Adrenal gland (tissue), 5 donors: ENCODE data around the gene ANKRD17.
"Not testable (repeated sequence)": the region's sequence is repeated elsewhere in the genome, so short reads cannot be mapped to it uniquely, and the experiment has no call there.

Experiments used
- POLR2A ChIP-seq, 2 donors: fragments of 450-650 bp; IDR thresholded peaks; one replicate each; pipeline ENCODE4 v1.6.1; 2017; ENCODE audit warnings: antibody characterized with exemption in 2 of 2, mild to moderate bottlenecking in 2 of 2, moderate library complexity in 1 of 2
- TF ChIP-seq, protein P1 (sequence below), 6 experiments: fragments of 450-650 bp in 4 of 6; fragments of 200-600 bp in 2 of 6; sonication (generic) in 1 of 6; IDR thresholded peaks; 1 replicate in 5 of 6; 2 replicates in 1 of 6; pipeline versions ENCODE4 v1.5.1 to v1.8.0; 2016 to 2021; ENCODE audit warnings: antibody characterized with exemption in 6 of 6, mild to moderate bottlenecking in 2 of 6, moderate library complexity in 1 of 6
- donor health status: DM: no; HTN: no; CAD: no.

DNA sequence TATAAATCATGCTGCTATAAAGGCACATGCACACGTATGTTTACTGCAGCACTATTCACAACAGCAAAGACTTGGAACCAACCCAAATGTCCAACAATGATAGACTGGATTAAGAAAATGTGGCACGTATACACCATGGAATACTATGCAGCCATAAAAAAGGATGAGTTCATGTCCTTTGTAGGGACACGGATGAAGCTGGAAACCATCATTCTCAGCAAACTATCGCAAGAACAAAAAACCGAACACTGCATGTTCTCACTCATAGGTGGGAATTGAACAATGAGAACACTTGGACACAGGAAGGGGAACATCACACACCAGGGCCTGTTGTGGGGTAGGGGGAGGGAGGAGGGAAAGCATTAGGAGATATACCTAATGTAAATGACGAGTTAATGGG lies 29.8 kb downstream of the ANKRD17 start:
- TF ChIP-seq, protein P1, sequence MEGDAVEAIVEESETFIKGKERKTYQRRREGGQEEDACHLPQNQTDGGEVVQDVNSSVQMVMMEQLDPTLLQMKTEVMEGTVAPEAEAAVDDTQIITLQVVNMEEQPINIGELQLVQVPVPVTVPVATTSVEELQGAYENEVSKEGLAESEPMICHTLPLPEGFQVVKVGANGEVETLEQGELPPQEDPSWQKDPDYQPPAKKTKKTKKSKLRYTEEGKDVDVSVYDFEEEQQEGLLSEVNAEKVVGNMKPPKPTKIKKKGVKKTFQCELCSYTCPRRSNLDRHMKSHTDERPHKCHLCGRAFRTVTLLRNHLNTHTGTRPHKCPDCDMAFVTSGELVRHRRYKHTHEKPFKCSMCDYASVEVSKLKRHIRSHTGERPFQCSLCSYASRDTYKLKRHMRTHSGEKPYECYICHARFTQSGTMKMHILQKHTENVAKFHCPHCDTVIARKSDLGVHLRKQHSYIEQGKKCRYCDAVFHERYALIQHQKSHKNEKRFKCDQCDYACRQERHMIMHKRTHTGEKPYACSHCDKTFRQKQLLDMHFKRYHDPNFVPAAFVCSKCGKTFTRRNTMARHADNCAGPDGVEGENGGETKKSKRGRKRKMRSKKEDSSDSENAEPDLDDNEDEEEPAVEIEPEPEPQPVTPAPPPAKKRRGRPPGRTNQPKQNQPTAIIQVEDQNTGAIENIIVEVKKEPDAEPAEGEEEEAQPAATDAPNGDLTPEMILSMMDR (IDR thresholded peaks at IDR 0.05) = not testable (repeated sequence)
- not testable (repeated sequence) for TF ChIP-seq POLR2A (IDR thresholded peaks at IDR 0.05)
